ENCODE measurements around the gene TCEAL1. TPM values are rescaled to one million over a fixed set of nuclear protein-coding genes. Genes with fewer than 3 reads are reported as not detected.
"Not testable (repeated sequence)": the region's sequence is repeated elsewhere in the genome, so short reads cannot be mapped to it uniquely, and the experiment has no call there.

Gene TCEAL1
- polyA plus RNA-seq, 1 experiment: 24.9 TPM

GRCh38 chrX:103658681-103659433, 30.1 kb downstream of the TCEAL1 start:
- Histone ChIP-seq H3K9me3 (ENCODE audit: control insufficient read depth, insufficient read depth, low read length) (no peaks in the 10 kb centered on the region), H3K4me3 (ENCODE audit: low read depth, low read length) (no peak overlapping the region), H3K27me3 (ENCODE audit: control insufficient read depth, insufficient read depth, low read length) (no peaks in the 10 kb centered on the region), H3K27ac (ENCODE audit: low read depth, low read length) (no peak overlapping the region)
- CTCF ChIA-PET: no interaction called here
- TF ChIP-seq, protein P1, sequence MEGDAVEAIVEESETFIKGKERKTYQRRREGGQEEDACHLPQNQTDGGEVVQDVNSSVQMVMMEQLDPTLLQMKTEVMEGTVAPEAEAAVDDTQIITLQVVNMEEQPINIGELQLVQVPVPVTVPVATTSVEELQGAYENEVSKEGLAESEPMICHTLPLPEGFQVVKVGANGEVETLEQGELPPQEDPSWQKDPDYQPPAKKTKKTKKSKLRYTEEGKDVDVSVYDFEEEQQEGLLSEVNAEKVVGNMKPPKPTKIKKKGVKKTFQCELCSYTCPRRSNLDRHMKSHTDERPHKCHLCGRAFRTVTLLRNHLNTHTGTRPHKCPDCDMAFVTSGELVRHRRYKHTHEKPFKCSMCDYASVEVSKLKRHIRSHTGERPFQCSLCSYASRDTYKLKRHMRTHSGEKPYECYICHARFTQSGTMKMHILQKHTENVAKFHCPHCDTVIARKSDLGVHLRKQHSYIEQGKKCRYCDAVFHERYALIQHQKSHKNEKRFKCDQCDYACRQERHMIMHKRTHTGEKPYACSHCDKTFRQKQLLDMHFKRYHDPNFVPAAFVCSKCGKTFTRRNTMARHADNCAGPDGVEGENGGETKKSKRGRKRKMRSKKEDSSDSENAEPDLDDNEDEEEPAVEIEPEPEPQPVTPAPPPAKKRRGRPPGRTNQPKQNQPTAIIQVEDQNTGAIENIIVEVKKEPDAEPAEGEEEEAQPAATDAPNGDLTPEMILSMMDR (IDR thresholded peaks at IDR 0.05; ENCODE audit: low read depth, low read length): no peak
- no peak for DNase-seq (ENCODE audit: low read depth, low spot score)
- POLR2A ChIA-PET: no interaction called here

- CTCF ChIA-PET; H3K9me3 ChIP-seq (ENCODE audit: control insufficient read depth, insufficient read depth, low read length); H3K27me3 ChIP-seq (ENCODE audit: control insufficient read depth, insufficient read depth, low read length); H3K4me3 ChIP-seq (ENCODE audit: low read depth, low read length); H3K27ac ChIP-seq (ENCODE audit: low read depth, low read length); POLR2A ChIA-PET; DNase-seq (ENCODE audit: low read depth, low spot score): not testable (repeated sequence)
Observed at GRCh38 chrX:103659460-103659859, 30.7 kb downstream of the TCEAL1 start.

DNA sequence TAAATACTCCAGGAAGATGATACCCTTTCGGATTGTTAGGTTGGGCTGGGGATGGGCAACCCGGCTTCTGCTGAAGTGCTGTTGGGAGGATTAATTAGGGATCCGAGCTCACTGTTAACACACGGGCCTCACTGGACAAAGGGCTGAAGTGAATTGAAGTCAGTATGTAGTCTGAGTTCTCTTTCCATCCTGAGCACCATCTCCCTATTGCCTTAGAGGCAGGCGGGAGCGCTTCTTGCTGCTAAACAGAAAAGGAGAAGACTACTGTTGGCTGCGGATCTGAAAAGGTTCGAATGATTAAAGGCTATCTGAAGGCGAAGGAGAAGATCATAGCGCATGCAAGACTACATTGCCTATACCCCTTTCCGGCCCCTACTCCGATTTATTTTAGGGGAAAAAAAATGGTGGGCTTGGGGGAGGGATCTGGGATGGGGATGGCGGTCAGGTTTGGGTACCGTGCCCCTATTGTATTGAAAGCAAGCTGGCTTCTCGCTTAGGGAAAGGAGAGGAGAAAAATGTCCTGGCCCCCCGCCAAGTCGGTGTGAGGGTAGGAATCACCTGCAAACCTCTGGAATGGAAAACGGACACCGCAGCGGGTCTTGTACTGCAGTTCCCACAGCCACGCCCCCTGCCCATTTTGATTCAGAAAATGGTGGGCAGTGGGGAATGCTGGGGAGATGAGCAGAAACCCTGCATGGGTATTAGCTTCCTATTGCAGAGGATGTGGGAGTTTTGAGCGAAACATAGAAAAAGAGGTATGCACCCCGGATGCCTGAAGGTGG, 35.4 kb downstream of the TCEAL1 start:
- DNase-seq (ENCODE audit: low read depth, low spot score): no peak
- Histone ChIP-seq H3K27me3 (ENCODE audit: control insufficient read depth, insufficient read depth, low read length) (no peaks in the 10 kb centered on the region), H3K9me3 (ENCODE audit: control insufficient read depth, insufficient read depth, low read length) (no peaks in the 10 kb centered on the region), H3K4me3 (ENCODE audit: low read depth, low read length) (no peak overlapping the region), H3K27ac (ENCODE audit: low read depth, low read length) (no peak overlapping the region)
- POLR2A ChIA-PET: no interaction called here
- CTCF ChIA-PET: interaction anchor here (0.6 to 3.0 kb wide), 3 partner anchors 34 to 171 kb away, joined by 3 to 12 read pairs (median 6); no protein-coding TSS in a partner anchor
- TF ChIP-seq, protein P1 (IDR thresholded peaks at IDR 0.05; ENCODE audit: low read depth, low read length): no peak

GRCh38 chrX:103666202-103667107, 37.7 kb downstream of the TCEAL1 start:
- TF ChIP-seq, protein P1 (IDR thresholded peaks at IDR 0.05; ENCODE audit: low read depth, low read length): no peak
- DNase-seq (ENCODE audit: low read depth, low spot score): no peak
- ChIA-PET POLR2A (no interaction called here), CTCF (no interaction called here)
- Histone ChIP-seq H3K27ac (ENCODE audit: low read depth, low read length) (no peak overlapping the region), H3K4me3 (ENCODE audit: low read depth, low read length) (no peak overlapping the region), H3K27me3 (ENCODE audit: control insufficient read depth, insufficient read depth, low read length) (no peaks in the 10 kb centered on the region), H3K9me3 (ENCODE audit: control insufficient read depth, insufficient read depth, low read length) (no peaks in the 10 kb centered on the region)

DNA sequence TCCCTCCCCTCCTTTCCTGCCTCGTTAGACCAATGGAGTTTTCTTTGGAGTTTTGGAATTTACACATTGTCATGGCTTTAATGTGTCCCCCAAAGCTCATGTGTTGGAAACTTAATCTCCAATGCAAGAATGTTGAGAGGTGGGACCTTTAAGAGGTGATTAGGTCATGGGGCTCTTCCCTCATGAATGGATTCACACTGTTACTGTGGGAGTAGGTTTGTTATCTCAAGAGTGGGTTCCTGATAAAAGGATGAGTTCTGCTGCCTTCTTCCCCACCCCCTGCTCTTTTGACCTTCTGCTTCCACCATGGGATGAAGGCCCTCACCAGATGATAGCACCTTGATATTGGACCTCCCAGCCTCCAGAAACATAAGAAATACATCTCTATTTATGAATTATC, 41.0 kb downstream of the TCEAL1 start:
- no peak overlapping the region for H3K4me3 ChIP-seq (ENCODE audit: low read depth, low read length)
- DNase-seq (ENCODE audit: low read depth, low spot score): no peak
- no peaks in the 10 kb centered on the region for H3K9me3 ChIP-seq (ENCODE audit: control insufficient read depth, insufficient read depth, low read length)
- ChIA-PET CTCF (no interaction called here), POLR2A (no interaction called here)
- TF ChIP-seq, protein P1 (IDR thresholded peaks at IDR 0.05; ENCODE audit: low read depth, low read length): no peak
- H3K27ac ChIP-seq (ENCODE audit: low read depth, low read length): no peak overlapping the region
- no peaks in the 10 kb centered on the region for H3K27me3 ChIP-seq (ENCODE audit: control insufficient read depth, insufficient read depth, low read length)
